GM18858 (cell line): ENCODE results near the gene SLC7A5.
"Not testable (repeated sequence)": the region's sequence is repeated elsewhere in the genome, so short reads cannot be mapped to it uniquely, and the experiment has no call there.

ENCODE experiments used
- ATAC-seq: cut with Tn5 transposase; IDR thresholded peaks from one replicate; pipeline ENCODE4 v1.9.1; 2021; ENCODE audit not compliant: unreplicated experiment

The SLC7A5 gene

GRCh38 chr16:87802670-87803069 is 66.6 kb downstream of the SLC7A5 start:
- no peak for ATAC-seq

- ATAC-seq = no peak
Measured at GRCh38 chr16:87801679-87802259, 67.5 kb downstream of the SLC7A5 start.

DNA sequence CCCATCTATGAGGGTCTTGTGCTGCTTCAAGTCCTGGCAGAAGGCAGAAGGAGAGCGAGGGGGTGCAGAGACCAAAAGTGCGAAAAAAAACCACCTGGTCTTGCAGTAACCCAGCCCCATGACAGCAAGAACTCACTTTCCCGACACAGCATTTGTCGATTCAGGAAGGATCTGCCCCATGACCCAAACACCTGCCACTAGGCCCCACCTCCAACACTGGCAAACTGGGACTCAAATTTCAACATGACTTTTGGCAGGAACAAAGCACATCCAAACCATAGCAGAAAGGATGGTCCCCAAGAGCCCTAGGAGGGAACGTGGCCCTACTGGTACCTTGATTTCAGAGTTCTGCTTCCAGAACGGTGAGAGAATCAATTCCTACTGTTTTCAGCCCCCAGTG is 68.8 kb downstream of the SLC7A5 start:
- ATAC-seq = no peak

DNA sequence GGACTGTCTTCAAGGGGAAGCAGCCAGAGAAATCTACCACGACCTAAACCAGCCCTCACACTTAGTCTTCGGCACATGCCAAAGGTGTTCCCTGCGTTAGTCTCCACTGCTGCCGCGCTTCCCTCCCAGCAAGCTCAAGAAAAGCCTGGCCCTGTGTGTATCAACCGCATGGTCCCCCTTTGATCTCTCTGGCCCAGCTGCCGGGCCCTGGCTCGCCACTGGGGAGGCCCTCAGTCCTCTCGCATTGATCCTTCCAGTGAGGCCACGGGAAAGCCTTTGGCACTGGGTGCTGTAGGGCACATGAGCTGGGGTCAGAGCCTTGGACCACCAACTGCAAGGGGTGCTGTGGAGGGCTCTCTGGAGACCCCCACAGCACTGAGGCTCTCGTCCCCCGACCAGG is 74.0 kb downstream of the SLC7A5 start:
- no peak for ATAC-seq

DNA sequence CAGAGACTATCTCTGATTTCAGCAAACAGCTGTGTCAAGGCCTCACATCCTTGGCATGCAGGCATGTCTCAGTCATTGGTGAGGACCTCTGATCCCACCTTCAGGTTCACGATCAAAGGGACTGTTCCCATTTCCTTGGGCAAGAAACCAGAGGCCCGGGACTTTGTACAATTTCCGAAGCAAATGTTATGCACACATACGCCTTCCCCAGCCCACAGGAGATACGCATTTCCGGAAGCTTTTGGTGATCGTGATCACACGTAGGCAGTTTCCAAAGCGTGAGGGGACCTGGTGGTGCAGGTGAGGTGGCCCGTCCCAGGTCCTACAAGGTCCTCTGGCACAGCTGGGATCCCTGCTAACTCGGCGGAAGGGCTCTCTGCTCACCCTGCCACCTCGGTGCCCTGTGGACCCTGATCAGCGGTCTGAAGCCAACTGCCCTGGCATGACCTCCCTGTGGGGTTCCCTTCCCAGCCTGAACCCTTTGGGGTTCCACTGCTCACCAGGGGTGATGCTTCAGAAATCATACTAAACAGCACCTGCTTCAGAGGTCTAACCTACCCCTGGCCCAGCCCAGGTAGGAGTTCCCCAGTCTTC is 74.7 kb downstream of the SLC7A5 start:
- no peak for ATAC-seq

- ATAC-seq = no peak
Measured at GRCh38 chr16:87792205-87792565, 77.1 kb downstream of the SLC7A5 start.

- ATAC-seq = no peak
Measured at GRCh38 chr16:87791295-87792204, 77.8 kb downstream of the SLC7A5 start.

DNA sequence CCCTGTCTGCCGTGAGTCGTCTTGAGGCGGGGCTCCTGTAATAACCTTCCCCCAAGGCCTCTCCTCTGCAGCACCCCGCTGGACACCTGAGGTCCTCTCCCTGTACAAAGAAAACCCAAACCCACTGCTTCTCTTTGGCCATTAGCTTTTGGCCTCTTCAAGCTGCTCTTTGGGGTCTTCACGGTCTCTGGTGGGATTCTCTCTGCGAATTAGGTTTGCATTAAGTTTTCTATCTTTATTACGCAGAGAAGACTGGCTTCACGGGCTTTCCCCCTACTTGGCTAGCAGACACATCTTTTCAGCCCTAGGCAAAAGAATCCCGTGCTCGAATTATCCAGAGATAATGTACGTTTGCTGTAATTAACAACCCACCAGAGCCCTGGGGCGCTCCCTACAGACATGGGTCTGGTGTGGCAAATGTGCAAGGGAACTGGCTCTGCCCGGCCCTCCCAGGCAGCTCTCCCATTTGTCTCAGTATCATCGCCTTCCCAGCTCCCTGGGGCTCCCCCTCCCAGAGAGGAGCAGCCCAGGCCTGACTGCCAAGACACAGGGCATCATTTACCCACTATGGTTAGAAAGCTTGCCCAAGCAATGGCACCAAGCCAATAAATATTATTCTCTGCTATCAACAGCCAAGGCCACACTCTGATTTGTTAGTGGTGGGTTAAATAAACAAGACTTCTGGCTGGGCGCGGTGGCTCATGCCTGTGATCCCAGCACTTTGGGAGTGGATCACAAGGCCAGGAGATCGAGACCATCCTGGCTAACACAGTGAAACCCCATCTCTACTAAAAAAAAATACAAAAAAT is 78.8 kb downstream of the SLC7A5 start:
- ATAC-seq = no peak

GRCh38 chr16:87789437-87790291 is 79.6 kb downstream of the SLC7A5 start:
- no peak for ATAC-seq

DNA sequence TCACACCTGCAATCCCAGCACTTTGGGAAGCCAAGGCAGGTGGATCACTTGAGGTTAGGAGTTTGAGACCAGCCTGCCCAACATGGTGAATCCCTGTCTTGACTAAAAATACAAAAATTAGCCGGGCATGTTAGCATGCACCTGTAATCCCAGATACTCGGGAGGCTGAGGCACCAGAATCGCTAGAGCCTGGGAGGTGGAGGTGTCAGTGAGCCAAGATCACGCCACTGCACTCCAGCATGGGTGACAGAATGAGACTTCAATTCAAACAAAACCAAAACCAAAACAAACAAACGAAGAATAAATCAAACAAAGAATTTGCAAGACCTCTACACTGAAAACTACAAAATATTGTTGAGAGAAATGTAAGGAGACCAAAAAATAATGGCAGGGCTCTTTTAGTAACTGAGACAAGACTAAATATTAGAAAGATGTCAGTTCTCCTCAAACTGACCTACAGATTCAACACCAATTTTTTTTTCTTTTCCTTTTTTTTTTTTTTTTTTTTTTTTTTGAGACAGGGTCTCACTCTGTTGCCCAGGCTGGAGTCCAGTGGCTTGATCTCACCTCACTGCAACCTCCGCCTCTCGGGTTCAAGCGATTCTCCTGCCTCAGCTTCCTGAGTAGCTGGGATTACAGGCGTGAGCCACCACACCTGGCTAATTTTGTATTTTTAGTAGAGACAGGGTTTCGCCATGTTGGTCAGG is 80.4 kb downstream of the SLC7A5 start:
- ATAC-seq = not testable (repeated sequence)

GRCh38 chr16:87787451-87788091 is 81.7 kb downstream of the SLC7A5 start:
- ATAC-seq = not testable (repeated sequence)

GRCh38 chr16:87784812-87785211 is 84.5 kb downstream of the SLC7A5 start:
- no peak for ATAC-seq

- no peak for ATAC-seq
Measured at GRCh38 chr16:87782033-87782432, 87.3 kb downstream of the SLC7A5 start.

DNA sequence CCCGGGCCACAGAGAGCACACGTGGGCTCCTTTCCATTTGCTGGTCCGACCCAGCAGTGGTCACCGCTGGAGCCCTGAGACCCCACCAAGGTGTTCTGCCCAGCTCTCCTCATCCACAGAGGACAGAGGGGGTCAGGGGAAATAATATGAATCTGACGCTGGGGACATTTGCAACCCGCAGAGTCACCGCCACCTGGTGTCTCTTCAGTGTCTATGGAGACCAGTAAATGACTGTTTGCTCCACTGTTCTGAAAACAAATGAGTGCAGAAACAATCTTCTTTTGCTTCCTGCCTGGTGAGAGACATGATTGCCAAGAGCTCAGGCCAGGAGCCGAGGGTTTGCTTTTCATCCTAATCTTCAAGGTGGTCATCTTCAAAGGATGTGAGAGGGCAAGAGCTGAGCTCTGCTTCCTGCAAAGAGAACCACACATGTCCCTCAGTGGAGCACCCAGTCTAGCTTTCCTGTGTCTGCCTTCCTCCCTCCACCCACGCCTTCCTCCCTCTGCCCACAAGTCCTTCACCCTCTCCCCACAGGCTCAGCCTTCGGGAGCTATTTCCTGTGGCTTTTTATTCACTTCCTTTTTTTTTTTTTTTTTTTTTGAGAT is 88.8 kb downstream of the SLC7A5 start:
- ATAC-seq = no peak
